Esophagus muscularis mucosa (tissue), 4 donors: ENCODE results near the gene ZXDC. TPM values are rescaled to one million over a fixed set of nuclear protein-coding genes. Genes with fewer than 3 reads are reported as not detected.
A peak's percentile ranks its signal among the peaks of the same experiment; 100 is the strongest.

ENCODE experiments used
- DNase-seq: peaks from one replicate; pipeline ENCODE4 v3.0.0-alpha.2; 2017; ENCODE audit errors: extremely low spot score
- H3K27ac ChIP-seq, 4 donors: fragments of 200-600 bp; sonication (generic); replicated peaks in 1 of 4; 1 replicate in 3 of 4; 2 replicates in 1 of 4; pipeline ENCODE4 v1.5.1; 2016 to 2019; ENCODE audit warnings: mild to moderate bottlenecking in 1 of 4
- H3K27me3 ChIP-seq, 4 donors: fragments of 200-600 bp; sonication (generic); one replicate each; pipeline versions ENCODE4 v1.5.1 to v1.6.0; 2016 to 2019
- H3K36me3 ChIP-seq, 4 donors: fragments of 200-600 bp; sonication (generic); one replicate each; pipeline ENCODE4 v1.5.1; 2016 to 2019
- H3K4me1 ChIP-seq, 4 donors: fragments of 200-600 bp; sonication (generic); one replicate each; pipeline ENCODE4 v1.5.1; 2016 to 2019
- H3K4me3 ChIP-seq, 4 donors: fragments of 200-600 bp; sonication (generic); 1 replicate in 2 of 4; 2 replicates in 2 of 4; pipeline ENCODE4 v1.5.1; 2016 to 2019; ENCODE audit warnings: mild to moderate bottlenecking in 4 of 4, moderate library complexity in 1 of 4
- H3K9me3 ChIP-seq, 4 donors: fragments of 200-600 bp; sonication (generic); 1 replicate in 3 of 4; 2 replicates in 1 of 4; pipeline ENCODE4 v1.5.1; 2016 to 2019
- CTCF ChIP-seq, 3 experiments: fragments of 200-600 bp in 2 of 3; fragments of 450-650 bp in 1 of 3; sonication (generic) in 2 of 3; IDR thresholded peaks; one replicate each; pipeline ENCODE4 v1.5.1; 2017 to 2019; ENCODE audit warnings: antibody characterized with exemption in 3 of 3, mild to moderate bottlenecking in 2 of 3, moderate library complexity in 1 of 3
- EP300 ChIP-seq: sonication (generic); formaldehyde crosslinking; IDR thresholded peaks from one replicate; pipeline ENCODE4 v1.6.1; 2017; ENCODE audit warnings: antibody characterized with exemption
- POLR2A ChIP-seq: fragments of 450-650 bp; IDR thresholded peaks from one replicate; pipeline ENCODE4 v1.6.1; 2017; ENCODE audit warnings: antibody characterized with exemption, moderate library complexity, mild to moderate bottlenecking, low read depth
- POLR2AphosphoS5 ChIP-seq, 2 donors: sonication (generic); formaldehyde crosslinking; IDR thresholded peaks; one replicate each; pipeline ENCODE4 v1.6.1; 2017; ENCODE audit warnings: antibody characterized with exemption in 2 of 2
- WGBS: methylation state at CpG from one replicate; pipeline ENCODE4 v1.1.5; 2018; 5-methylcytosine and 5-hydroxymethylcytosine counted together
- intact Hi-C: fragments of 100-400 bp; cut with DNase I; formaldehyde crosslinking; loops from one replicate; pipeline ENCODE4 v1.15.1; 2023
- total RNA-seq, 4 donors: library from RNA; depleted of rRNA; stranded (reverse); fragments of >200 nt; gene quantifications; one replicate each; pipeline versions ENCODE4 v1.1.0 to v1.2.1, GENCODE V29; 2016

ZXDC gene
- 10 to 100 TPM; 25.8 to 41.2 (median 38.6) TPM for total RNA-seq

GRCh38 chr3:126475413-126476114, at the start of gene ZXDC:
Gene ZXDC, minus strand, starts transcription at chr3:126475891. Its CDS starts 26 bp downstream, at chr3:126475865.
- Histone ChIP-seq H3K4me1 (peaks cover 39 to 53% (median 49%) of the 10 kb centered on the region in 4 donors), H3K27me3 (no peaks in the 10 kb centered on the region), H3K9me3 (no peaks in the 10 kb centered on the region), H3K4me3 (peak within 1 kb of the TSS; percentile 67 to 79 (median 71)), H3K27ac (peak within 1 kb of the TSS; percentile 93 to 99 (median 94)), H3K36me3 (peaks cover 8 to 10% (median 9%) of the 10 kb centered on the region in 4 donors)
- TF ChIP-seq POLR2AphosphoS5 (IDR thresholded peaks at IDR 0.05) (peak; percentile 26 to 68), POLR2A (no peak), EP300 (no peak), CTCF (IDR thresholded peaks at IDR 0.05) (peak; percentile 30 to 47 (median 46))
- WGBS: 2% methylated on average over 12 of the region's 112 CpGs
- intact Hi-C loops: no loop called here
- DNase-seq: peak; percentile 98

- no peak for DNase-seq
- WGBS: 76% methylated on average over 10 of the region's 12 CpGs
- H3K9me3 ChIP-seq: no peaks in the 10 kb centered on the region
- H3K4me1 ChIP-seq: peaks cover 3 to 23% (median 18%) of the 10 kb centered on the region in 4 donors
- H3K4me3 ChIP-seq: no peak overlapping the region
- H3K27ac ChIP-seq: no peak overlapping the region
- intact Hi-C loops: no loop called here
- no peaks in the 10 kb centered on the region for H3K36me3 ChIP-seq
- TF ChIP-seq EP300 (no peak), POLR2AphosphoS5 (IDR thresholded peaks at IDR 0.05) (no peak), CTCF (IDR thresholded peaks at IDR 0.05) (no peak), POLR2A (no peak)
- H3K27me3 ChIP-seq: peaks cover 0 to 38% (median 8%) of the 10 kb centered on the region in 4 donors
These were observed 49.6 kb upstream of the ZXDC start for GRCh38 chr3:126525091-126525852.

- no peak for DNase-seq
- H3K9me3 ChIP-seq: no peaks in the 10 kb centered on the region
- intact Hi-C loops: no loop called here
- WGBS: no CpG with 5 or more reads among the region's 31 CpGs
- peaks cover 3 to 23% (median 18%) of the 10 kb centered on the region in 4 donors for H3K4me1 ChIP-seq
- H3K4me3 ChIP-seq: peak overlapping the region; percentile 43 to 56 (median 48)
- H3K27ac ChIP-seq: no peak overlapping the region
- H3K27me3 ChIP-seq: peaks cover 0 to 38% (median 8%) of the 10 kb centered on the region in 4 donors
- TF ChIP-seq POLR2A (no peak), CTCF (IDR thresholded peaks at IDR 0.05) (no peak)
- no peaks in the 10 kb centered on the region for H3K36me3 ChIP-seq
These were observed 48.8 kb upstream of the ZXDC start for GRCh38 chr3:126524429-126524988.

GRCh38 chr3:126523745-126524428, 48.2 kb upstream of the ZXDC start, which contains the start of gene CHST13:
Gene CHST13, plus strand, starts transcription at chr3:126524155. Its CDS starts 178 bp downstream, at chr3:126524333.
- Histone ChIP-seq H3K4me3 (peak within 1 kb of the TSS; percentile 43 to 56 (median 48)), H3K4me1 (peaks cover 3 to 23% (median 18%) of the 10 kb centered on the region in 4 donors), H3K9me3 (no peaks in the 10 kb centered on the region), H3K27me3 (peaks cover 0 to 38% (median 8%) of the 10 kb centered on the region in 4 donors), H3K36me3 (no peaks in the 10 kb centered on the region), H3K27ac (no peak within 1 kb of the TSS)
- DNase-seq: no peak
- intact Hi-C loops: no loop called here
- TF ChIP-seq POLR2AphosphoS5 (IDR thresholded peaks at IDR 0.05) (no peak), EP300 (no peak), CTCF (IDR thresholded peaks at IDR 0.05) (no peak), POLR2A (no peak)
- WGBS: 27% methylated on average over 8 of the region's 56 CpGs
